Chondrocyte (in vitro differentiated cells): ENCODE measurements around the gene PEAK1. TPM values are rescaled to one million over a fixed set of nuclear protein-coding genes. Genes with fewer than 3 reads are reported as not detected.
A peak's percentile ranks its signal among the peaks of the same experiment; 100 is the strongest.
"Not testable (repeated sequence)": the region's sequence is repeated elsewhere in the genome, so short reads cannot be mapped to it uniquely, and the experiment has no call there.

Experiments
- DNase-seq: peaks from one replicate; pipeline ENCODE4 v3.0.0; 2021; ENCODE audit warnings: mixed read lengths, low spot score
- H3K27ac Mint-ChIP-seq: one replicate; pipeline ENCODE4 v1.8.0; 2021; ENCODE audit warnings: mild to moderate bottlenecking, moderate library complexity, mixed read lengths; ENCODE audit not compliant: unreplicated experiment
- H3K27me3 Mint-ChIP-seq: 2 replicates; pipeline ENCODE4 v1.8.0; 2021; ENCODE audit warnings: low read depth, mixed read lengths
- H3K36me3 Mint-ChIP-seq: 2 replicates; pipeline ENCODE4 v1.8.0; 2021; ENCODE audit warnings: low read depth, mixed read lengths
- H3K4me1 Mint-ChIP-seq: 2 replicates; pipeline ENCODE4 v1.8.0; 2021; ENCODE audit warnings: low read depth, mild to moderate bottlenecking, mixed read lengths
- H3K4me3 Mint-ChIP-seq: one replicate; pipeline ENCODE4 v1.8.0; 2021; ENCODE audit warnings: mild to moderate bottlenecking, moderate library complexity, mixed read lengths; ENCODE audit not compliant: unreplicated experiment
- H3K9me3 Mint-ChIP-seq: 2 replicates; pipeline ENCODE4 v1.8.0; 2021; ENCODE audit warnings: low read depth, mixed read lengths
- CTCF ChIP-seq: fragments of 200-600 bp; sonication (generic); IDR thresholded peaks from 2 replicates; pipeline ENCODE4 v1.5.0; 2021; ENCODE audit warnings: antibody characterized with exemption, mild to moderate bottlenecking, moderate library complexity
- total RNA-seq: library from RNA; stranded (reverse); gene quantifications from 3 replicates; pipeline ENCODE4 v1.2.1, GENCODE V29; 2021

The PEAK1 gene
- total RNA-seq, 1 donor from 2014 or later: 143 TPM

GRCh38 chr15:77163781-77164384 lies 256.0 kb downstream of the PEAK1 start:
- no peak for TF ChIP-seq CTCF
- Mint-ChIP-seq H3K27ac (peak overlapping the region; percentile 32), H3K9me3 (no peaks in the 10 kb centered on the region), H3K36me3 (peaks cover 5% of the 10 kb centered on the region), H3K4me3 (no peak overlapping the region), H3K27me3 (no peaks in the 10 kb centered on the region), H3K4me1 (peaks cover 70% of the 10 kb centered on the region)
- no peak for DNase-seq

- no peak for TF ChIP-seq CTCF
- H3K36me3 Mint-ChIP-seq: peaks cover 5% of the 10 kb centered on the region
- no peaks in the 10 kb centered on the region for H3K9me3 Mint-ChIP-seq
- no peaks in the 10 kb centered on the region for H3K27me3 Mint-ChIP-seq
- H3K27ac Mint-ChIP-seq: no peak overlapping the region
- DNase-seq: no peak
- H3K4me1 Mint-ChIP-seq: peaks cover 61% of the 10 kb centered on the region
- H3K4me3 Mint-ChIP-seq: no peak overlapping the region
Measured at GRCh38 chr15:77162872-77163633, 256.9 kb downstream of the PEAK1 start.

GRCh38 chr15:77160562-77161478 lies 259.1 kb downstream of the PEAK1 start:
- Mint-ChIP-seq H3K9me3 (no peaks in the 10 kb centered on the region), H3K27ac (peak overlapping the region; percentile 68), H3K36me3 (peaks cover 22% of the 10 kb centered on the region), H3K4me1 (peaks cover 48% of the 10 kb centered on the region), H3K27me3 (no peaks in the 10 kb centered on the region), H3K4me3 (no peak overlapping the region)
- no peak for DNase-seq
- TF ChIP-seq CTCF: no peak

- H3K9me3 Mint-ChIP-seq, DNase-seq, H3K4me3 Mint-ChIP-seq, H3K27ac Mint-ChIP-seq, H3K27me3 Mint-ChIP-seq: not testable (repeated sequence)
- peaks cover 26% of the 10 kb centered on the region for H3K36me3 Mint-ChIP-seq
- peaks cover 21% of the 10 kb centered on the region for H3K4me1 Mint-ChIP-seq
Measured at GRCh38 chr15:77156000-77156399, 263.9 kb downstream of the PEAK1 start.

- Mint-ChIP-seq H3K27me3 (no peaks in the 10 kb centered on the region), H3K4me1 (peaks cover 53% of the 10 kb centered on the region), H3K9me3 (no peaks in the 10 kb centered on the region), H3K27ac (peak overlapping the region; percentile 11), H3K36me3 (peaks cover 5% of the 10 kb centered on the region), H3K4me3 (no peak overlapping the region)
- DNase-seq: no peak
- no peak for TF ChIP-seq CTCF
Measured at GRCh38 chr15:77148191-77148590, 271.7 kb downstream of the PEAK1 start.
